Keratinocyte (primary cell): ENCODE measurements around the gene PPP1CC.

Source experiments
- EZH2 ChIP-seq: IDR thresholded peaks from one replicate; pipeline ENCODE4 v1.6.1; 2012; ENCODE audit warnings: inconsistent platforms, mild to moderate bottlenecking, low read length, moderate library complexity
- TF ChIP-seq, protein P1 (sequence below), 3 experiments: IDR thresholded peaks in 1 of 3; conservative IDR thresholded peaks in 1 of 3; optimal IDR thresholded peaks in 1 of 3; 2 replicates in 2 of 3; 3 replicates in 1 of 3; pipeline versions ENCODE3 to v1.5.1; 2011; ENCODE audit warnings: low read length in 3 of 3, mild to moderate bottlenecking in 3 of 3, moderate library complexity in 2 of 3, control low read depth in 1 of 3, inconsistent platforms in 1 of 3; ENCODE audit not compliant: insufficient read depth in 2 of 3; ENCODE audit errors: extremely low read depth in 1 of 3

DNA sequence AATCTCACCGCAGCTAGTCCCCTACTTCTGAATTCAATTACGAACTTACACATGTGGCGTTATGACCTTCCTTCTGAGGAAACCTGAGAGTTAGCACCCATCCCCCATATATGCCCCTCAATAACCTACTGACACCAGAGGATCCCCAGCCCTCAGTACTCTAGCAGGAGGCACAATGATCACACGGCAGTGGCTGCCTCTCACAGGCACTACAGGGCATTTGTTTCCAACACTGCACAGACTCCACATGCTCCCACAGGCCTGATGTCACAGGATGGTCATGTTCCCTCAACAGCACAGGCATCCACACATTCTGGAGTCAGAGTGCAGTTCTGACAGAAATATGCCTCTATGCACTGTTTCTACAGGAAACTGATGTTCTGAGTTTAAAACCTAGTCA is 17.4 kb downstream of the PPP1CC start:
- TF ChIP-seq, protein P1, sequence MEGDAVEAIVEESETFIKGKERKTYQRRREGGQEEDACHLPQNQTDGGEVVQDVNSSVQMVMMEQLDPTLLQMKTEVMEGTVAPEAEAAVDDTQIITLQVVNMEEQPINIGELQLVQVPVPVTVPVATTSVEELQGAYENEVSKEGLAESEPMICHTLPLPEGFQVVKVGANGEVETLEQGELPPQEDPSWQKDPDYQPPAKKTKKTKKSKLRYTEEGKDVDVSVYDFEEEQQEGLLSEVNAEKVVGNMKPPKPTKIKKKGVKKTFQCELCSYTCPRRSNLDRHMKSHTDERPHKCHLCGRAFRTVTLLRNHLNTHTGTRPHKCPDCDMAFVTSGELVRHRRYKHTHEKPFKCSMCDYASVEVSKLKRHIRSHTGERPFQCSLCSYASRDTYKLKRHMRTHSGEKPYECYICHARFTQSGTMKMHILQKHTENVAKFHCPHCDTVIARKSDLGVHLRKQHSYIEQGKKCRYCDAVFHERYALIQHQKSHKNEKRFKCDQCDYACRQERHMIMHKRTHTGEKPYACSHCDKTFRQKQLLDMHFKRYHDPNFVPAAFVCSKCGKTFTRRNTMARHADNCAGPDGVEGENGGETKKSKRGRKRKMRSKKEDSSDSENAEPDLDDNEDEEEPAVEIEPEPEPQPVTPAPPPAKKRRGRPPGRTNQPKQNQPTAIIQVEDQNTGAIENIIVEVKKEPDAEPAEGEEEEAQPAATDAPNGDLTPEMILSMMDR (optimal IDR thresholded peaks at IDR 0.05 in 1 of 3, IDR thresholded peaks at IDR 0.05 in 1 of 3, conservative IDR thresholded peaks at IDR 0.05 in 1 of 3; ENCODE audit: extremely low read depth in 1 of 3, insufficient read depth in 2 of 3, low read length in 3 of 3) = no peak
- TF ChIP-seq EZH2 = no peak
